Stimulated activated CD8-positive, alpha-beta memory T cell treated with anti-CD3 and anti-CD28 coated beads, Interleukin-15, amount 100 ng/mL, for 48 hours (primary cell): ENCODE measurements around the gene PM20D1.
A peak's percentile ranks its signal among the peaks of the same experiment; 100 is the strongest.
"Not testable (repeated sequence)": the region's sequence is repeated elsewhere in the genome, so short reads cannot be mapped to it uniquely, and the experiment has no call there.

Source experiments
- DNase-seq, 2 donors: peaks; one replicate each; pipeline ENCODE4 v3.0.0-alpha.2; 2020; ENCODE audit warnings: low read depth in 2 of 2

The PM20D1 gene

GRCh38 chr1:205849619-205850355, at the start of gene PM20D1:
PM20D1 (minus strand) TSS chr1:205850132; CDS start chr1:205850072, 60 bp downstream.
- peak; percentile 62 to 71 for DNase-seq

- DNase-seq, result no peak
Measured at GRCh38 chr1:205896351-205896750, 46.4 kb upstream of the PM20D1 start.

- DNase-seq, result not testable (repeated sequence)
Measured at GRCh38 chr1:205894119-205894518, 44.2 kb upstream of the PM20D1 start.

- not testable (repeated sequence) for DNase-seq
Measured at GRCh38 chr1:205892175-205892574, 42.2 kb upstream of the PM20D1 start.

GRCh38 chr1:205891481-205891880, 41.5 kb upstream of the PM20D1 start:
- not testable (repeated sequence) for DNase-seq

- DNase-seq, result not testable (repeated sequence)
Measured at GRCh38 chr1:205890631-205891030, 40.7 kb upstream of the PM20D1 start.

- not testable (repeated sequence) for DNase-seq
Measured at GRCh38 chr1:205889706-205890105, 39.8 kb upstream of the PM20D1 start.

GRCh38 chr1:205889006-205889405, 39.1 kb upstream of the PM20D1 start:
- not testable (repeated sequence) for DNase-seq

GRCh38 chr1:205883792-205884191, 33.9 kb upstream of the PM20D1 start:
- no peak for DNase-seq

GRCh38 chr1:205880923-205881322, 31.0 kb upstream of the PM20D1 start:
- DNase-seq, result no peak

- no peak for DNase-seq
Measured at GRCh38 chr1:205879974-205880373, 30.0 kb upstream of the PM20D1 start.

GRCh38 chr1:205878026-205878425, 28.1 kb upstream of the PM20D1 start:
- DNase-seq, result no peak

GRCh38 chr1:205873148-205873547, 23.2 kb upstream of the PM20D1 start:
- DNase-seq, result not testable (repeated sequence)

GRCh38 chr1:205870236-205870635, 20.3 kb upstream of the PM20D1 start:
- DNase-seq, result no peak

GRCh38 chr1:205861540-205861939, 11.6 kb upstream of the PM20D1 start:
- DNase-seq, result no peak

- no peak for DNase-seq
Measured at GRCh38 chr1:205858141-205858961, 8.4 kb upstream of the PM20D1 start.

GRCh38 chr1:205857501-205857900, 7.6 kb upstream of the PM20D1 start:
- not testable (repeated sequence) for DNase-seq

GRCh38 chr1:205856433-205856832, 6.5 kb upstream of the PM20D1 start:
- no peak for DNase-seq

- DNase-seq, result no peak
Measured at GRCh38 chr1:205852969-205853368, 3.0 kb upstream of the PM20D1 start.

GRCh38 chr1:205851993-205852392, 2.1 kb upstream of the PM20D1 start:
- no peak for DNase-seq

GRCh38 chr1:205843036-205843859, 6.7 kb downstream of the PM20D1 start:
- no peak for DNase-seq

- DNase-seq, result no peak
Measured at GRCh38 chr1:205842229-205842628, 7.7 kb downstream of the PM20D1 start.
